NCI-H1436 (cell line): Measurements from ENCODE around the gene SRRM3.
"Not testable (repeated sequence)": the region's sequence is repeated elsewhere in the genome, so short reads cannot be mapped to it uniquely, and the experiment has no call there.

Source experiments
- DNase-seq: peaks from one replicate; lab custom pipeline; 2025; lab: John Stamatoyannopoulos, UW

The SRRM3 gene

DNA sequence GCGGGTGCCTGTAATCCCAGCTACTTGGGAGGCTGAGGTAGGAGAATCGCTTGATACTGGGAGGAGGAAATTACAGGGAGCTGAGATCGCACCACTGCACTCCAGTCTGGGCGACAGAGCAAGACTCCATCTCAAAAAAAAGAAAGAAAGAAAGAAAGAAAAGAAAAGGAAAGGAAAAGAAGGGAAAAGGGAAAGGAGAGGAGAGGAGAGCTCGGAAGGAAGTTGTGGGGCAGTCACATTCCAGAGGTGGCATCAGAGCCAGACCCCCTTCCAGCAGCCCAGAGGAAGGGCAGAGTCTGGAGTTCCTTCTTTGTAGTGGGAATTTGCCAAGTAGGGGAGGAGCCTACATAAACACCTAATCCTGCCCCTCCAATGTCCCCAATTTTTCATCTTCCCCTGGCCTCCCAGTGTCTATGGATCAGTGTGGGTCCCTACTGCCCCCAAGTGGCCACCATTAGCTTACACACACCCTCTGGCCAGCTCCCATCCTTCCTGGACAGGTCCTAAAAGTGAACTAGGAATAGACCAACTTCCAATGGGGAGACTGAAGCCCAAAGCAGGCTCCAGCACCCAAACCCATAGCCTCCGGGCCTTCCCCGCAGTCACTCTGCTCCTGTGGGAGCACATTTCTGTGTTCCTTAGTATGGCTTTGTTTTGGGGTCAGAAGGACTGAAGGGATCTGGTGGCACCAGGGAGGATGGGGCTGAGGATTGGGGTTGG lies 61.1 kb downstream of the SRRM3 start:
- peak; percentile 52 for DNase-seq

DNA sequence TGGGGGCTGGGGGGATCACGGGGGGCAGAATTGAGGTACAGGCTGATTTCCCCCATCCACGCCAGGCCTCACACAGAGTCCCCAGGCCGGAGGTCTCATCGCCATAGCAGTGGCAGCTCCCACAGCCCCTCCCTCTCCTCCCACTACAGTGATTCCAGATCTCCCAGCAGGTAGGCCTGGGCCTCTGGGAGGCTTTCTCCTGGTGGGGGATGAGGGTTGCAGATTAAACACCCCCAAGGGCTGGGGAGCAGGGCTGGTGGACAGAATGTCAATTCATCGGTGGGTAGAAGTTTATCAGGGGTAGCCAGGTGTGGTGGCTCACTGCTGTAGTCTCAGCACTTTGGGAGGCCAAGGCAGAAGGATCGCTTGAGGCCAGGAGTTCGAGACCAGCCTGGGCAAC lies 63.6 kb downstream of the SRRM3 start:
- DNase-seq: no peak

DNA sequence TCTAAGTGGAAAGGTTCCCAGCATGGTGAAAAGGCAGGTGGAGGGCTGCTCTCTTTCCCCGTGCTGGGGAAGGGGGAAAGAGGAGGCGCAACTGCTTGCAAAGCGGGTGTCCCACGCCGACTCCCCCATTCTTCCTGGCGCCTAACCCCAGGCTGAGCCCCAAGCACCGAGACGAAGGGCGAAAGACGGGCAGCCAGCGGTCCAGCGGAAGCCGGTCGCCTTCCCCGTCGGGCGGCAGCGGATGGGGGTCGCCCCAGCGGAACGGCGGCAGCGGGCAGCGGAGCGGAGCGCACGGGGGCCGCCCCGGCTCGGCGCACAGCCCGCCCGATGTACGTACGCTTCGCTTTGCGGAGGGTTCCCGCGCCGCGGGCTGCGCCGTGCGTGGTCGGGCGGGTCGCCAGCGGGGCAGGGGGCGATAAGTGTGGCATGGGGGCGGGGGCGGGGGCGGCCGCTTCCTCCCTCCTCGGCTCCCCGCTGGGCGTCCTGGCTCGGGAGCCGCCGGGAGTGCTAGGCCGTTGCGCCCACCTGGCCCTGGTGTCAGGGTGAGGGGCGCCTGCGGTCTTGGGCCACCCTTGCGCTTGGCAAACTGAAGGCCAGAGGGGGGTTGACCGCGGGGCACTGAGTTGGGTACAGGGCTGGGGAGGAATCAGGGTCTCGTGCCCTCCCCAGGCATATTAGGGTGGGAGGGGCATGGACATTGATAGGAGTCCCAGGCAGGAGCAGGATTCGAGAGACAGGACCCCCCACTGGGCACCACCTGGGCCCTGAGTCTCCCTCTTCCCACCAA lies 65.6 kb downstream of the SRRM3 start:
- no peak for DNase-seq

DNA sequence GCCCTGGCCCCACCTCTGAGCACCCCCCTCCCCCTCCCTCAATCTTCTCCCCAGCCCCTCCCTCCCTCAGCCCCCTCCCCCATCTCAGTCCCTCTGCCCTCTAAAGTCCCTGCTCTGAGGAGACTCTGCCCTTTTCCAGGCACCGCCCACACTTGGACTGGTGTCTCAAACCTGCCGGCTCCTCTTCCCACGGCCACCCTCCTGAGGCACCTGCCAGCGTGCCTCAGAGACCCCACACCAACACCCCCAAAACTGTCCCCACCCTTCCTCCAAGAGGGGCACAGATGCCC lies 66.1 kb downstream of the SRRM3 start:
- no peak for DNase-seq

DNA sequence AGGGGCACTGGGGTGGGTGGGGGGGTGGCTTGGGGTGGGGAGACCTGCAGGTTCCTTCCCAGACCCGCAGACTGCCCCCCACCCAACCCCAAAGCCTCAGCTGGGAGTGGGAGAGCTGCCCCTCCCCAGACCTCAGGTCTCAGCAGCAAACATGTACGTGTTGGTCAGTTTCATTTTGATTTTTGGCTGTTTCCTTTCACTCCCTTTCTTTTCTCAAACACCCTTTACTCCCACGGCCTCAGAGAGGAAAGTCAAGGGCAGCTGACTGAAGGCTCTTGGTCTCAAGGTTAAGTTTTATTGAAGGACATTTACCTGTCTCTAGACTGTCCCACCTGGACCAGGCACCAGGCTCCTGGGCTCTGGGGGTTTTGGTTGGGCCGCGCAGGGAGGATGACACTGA lies 66.7 kb downstream of the SRRM3 start:
- no peak for DNase-seq

DNA sequence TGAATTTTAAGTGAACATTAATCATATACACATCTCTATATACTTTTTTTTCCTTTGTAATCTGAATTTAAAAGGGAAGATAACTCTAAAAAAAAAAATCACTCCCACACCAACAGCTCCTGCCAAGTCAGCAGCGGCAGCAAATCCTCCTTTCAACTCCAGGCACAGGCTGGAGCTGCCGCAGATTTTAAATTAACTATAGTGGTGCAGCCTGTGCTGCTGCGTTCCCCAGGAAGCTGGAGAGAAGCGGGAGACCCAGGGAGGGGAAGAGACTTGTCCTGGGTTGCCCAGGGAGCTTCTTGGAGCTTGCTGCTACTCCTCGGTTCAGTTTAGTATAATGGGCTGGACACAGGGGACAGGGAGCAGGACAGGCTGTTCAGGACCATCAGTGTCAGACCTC lies 68.2 kb downstream of the SRRM3 start:
- DNase-seq: no peak

DNA sequence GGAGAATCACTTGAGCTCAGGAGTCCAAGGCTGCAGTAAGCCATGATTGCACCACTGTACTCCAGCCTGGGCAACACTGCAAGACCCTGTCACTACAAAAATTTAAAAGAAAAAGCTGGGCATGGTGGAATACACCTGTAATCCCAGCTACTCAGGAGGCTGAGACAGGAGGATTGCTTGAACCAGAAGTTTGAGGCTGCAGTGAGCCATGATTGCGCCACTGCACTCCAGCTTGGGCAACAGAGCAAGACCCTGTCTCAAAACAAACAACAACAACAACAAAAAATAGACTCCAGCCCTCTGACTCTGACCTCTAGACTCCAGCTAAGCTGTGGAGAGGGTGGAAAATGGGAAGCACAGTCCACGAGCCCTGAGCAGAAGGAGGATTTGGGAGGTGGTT lies 69.7 kb downstream of the SRRM3 start:
- not testable (repeated sequence) for DNase-seq

DNA sequence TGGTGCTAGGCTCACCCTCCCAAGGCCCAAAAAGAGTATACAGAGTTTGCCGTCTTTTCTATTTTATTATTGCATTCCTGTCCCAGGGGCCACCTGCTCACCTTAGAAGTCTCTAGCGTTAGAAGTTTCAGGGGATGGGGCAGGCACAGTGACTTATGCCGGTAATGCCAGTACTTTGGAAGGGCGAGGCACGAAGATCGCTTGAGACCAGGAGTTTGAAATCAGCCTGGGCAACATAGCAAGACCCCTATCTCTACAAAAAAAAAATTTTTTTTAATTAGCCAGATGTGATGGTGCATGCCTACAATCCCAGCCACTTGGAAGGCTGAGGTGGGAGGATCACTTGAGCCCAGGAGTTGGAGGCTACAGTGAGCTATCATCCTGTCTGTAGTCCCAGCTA lies 70.4 kb downstream of the SRRM3 start:
- DNase-seq: no peak

DNA sequence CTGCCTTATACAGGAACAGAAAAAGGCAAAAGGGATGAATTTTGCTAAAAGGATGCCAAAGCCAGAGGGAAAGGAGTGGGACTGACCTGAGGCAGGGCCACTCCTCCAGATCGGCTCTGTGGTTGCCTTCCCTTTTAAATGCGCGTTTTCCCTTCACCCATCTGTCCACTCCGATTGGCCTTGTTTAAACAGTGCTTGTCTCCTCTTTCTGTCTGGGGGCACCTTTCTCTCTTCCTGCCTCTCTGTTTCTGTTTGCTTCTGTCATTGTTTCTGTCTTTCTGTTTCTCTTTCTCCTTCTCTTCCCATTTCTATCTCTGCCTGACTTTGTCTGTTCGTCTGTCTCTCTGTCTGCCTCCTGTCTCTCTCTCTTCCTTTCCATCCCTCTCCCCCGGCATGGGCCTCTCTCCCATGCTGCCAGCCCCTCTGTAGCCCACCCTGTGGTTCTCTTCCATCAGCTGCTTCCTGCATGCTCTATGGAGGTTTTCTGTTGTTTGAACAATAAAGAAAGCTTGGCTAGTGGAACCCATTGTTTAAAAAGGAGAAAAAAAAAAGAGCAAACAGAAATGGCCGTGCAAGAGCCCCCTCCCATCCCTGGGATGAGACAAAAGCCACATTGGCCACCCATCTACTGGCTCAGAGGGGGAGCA lies 71.3 kb downstream of the SRRM3 start:
- no peak for DNase-seq

DNA sequence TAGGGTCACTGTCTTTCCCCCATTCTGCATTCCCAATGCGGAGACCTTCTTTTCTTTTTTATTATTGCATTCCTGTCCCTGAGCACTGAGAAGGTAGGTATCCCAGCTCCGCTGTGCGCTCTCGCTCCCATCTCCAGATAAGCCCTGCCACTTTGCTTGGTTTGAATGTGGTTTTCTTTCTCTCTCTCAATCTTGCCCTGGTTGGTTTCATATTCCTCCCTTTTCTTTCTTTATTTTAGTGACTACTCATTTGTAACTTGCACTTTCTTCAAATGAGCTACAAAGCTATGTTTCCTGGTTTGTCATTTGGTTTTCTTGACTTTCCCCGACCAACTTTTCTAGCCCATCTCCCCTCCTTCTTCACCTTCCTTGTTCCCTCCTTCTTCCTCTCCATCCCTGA lies 71.8 kb downstream of the SRRM3 start:
- no peak for DNase-seq

DNA sequence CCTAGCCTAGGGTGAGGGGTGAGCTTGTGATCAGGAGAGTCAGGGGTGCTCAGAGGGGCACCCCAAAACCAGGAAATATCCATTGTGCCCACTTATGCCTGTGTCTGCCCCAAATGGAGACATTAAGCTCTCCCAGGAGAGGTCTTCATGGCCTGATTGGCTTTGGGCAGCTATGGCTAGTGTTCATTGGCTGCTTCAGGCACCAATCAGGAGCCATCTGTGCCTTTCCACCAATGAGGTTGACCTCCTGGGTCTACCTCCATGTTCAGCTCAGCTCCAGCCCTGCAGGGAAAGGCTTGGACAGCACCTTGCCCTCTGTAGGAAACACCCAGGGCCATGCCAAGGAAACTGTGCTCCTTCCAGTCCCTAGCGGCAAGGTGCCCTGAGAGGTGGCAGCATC lies 76.8 kb downstream of the SRRM3 start:
- DNase-seq: no peak

DNA sequence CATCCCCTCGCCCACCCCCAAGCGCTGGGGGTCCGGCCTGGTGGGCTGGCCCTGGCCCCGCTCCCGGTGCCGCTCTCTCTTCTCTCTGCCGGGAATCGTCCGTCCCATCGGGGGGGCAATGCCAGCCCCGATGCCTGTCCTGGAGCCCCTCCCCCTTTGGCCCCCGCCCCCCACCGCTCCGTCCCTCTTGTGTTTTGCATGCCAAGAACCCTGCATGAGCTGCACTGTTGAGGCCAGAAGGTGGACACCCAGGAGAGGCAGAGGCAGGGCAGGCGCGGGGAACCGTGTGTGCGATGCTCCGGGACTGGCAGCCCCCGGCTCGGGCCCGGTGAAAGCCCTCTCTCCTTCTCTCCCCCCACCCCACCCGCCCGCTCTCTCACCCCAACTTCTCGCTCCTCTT lies 78.7 kb downstream of the SRRM3 start:
- DNase-seq: no peak

DNA sequence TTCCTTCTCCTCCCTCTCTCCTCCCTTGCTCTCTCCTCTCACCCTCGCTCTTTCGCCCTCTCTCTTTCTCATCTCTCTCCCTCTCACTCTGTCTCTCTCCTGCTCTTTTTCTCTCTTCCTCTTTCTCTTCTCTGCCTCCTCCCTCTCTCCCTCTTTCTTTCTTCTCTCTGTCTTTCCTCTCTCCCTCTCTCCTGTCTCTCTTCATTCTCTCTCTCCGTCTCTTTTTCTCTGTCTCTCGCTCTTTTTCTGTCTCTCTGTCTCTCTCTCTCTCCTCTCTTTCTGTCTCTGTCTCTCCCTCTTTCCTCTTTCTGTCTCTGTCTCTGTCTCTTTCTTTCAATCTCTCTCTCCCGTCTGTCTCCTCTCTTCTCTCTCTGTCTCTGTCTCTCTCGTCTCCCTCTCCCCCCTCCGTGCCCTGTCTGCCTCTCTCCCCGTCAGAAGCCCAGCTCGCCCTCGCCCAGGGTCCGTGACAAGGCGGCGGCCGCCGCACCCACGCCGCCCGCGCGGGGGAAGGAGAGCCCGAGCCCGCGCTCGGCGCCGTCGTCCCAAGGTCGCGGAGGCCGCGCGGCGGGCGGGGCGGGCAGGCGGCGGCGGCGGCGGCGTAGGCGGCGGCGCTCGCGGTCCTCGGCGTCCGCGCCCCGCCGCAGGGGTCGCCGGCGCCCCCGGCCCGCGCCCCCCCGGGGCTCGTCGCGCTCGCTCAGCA lies 79.5 kb downstream of the SRRM3 start:
- DNase-seq: no peak

DNA sequence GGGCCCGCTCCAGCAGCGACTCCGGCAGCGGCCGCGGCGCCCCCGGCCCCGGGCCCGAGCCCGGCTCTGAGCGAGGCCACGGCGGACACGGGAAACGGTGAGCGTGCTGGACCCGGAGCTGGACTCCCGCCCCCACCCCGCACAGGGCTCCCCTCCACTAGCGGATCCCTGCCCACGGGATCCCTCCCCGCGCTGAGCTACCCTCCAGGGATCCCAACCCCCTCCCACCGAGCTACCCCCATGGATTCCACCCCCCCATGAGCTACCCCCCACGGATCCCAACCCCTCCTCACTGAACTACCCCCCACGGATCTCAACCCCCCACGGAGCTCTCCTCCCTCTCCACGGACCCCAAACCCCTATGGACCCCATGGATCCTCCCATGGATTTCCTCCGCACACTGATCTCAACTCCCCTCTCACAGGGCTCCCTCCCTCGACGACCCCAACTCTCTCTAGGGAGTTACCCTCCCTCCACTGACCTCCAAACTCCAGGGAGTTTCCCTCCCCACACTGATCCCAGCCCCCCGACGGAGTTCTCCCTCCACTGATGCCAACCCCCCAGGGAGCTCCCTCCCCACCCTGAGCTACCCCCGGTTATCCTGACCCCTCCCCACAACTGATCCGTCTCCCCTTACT lies 80.1 kb downstream of the SRRM3 start:
- no peak for DNase-seq

DNA sequence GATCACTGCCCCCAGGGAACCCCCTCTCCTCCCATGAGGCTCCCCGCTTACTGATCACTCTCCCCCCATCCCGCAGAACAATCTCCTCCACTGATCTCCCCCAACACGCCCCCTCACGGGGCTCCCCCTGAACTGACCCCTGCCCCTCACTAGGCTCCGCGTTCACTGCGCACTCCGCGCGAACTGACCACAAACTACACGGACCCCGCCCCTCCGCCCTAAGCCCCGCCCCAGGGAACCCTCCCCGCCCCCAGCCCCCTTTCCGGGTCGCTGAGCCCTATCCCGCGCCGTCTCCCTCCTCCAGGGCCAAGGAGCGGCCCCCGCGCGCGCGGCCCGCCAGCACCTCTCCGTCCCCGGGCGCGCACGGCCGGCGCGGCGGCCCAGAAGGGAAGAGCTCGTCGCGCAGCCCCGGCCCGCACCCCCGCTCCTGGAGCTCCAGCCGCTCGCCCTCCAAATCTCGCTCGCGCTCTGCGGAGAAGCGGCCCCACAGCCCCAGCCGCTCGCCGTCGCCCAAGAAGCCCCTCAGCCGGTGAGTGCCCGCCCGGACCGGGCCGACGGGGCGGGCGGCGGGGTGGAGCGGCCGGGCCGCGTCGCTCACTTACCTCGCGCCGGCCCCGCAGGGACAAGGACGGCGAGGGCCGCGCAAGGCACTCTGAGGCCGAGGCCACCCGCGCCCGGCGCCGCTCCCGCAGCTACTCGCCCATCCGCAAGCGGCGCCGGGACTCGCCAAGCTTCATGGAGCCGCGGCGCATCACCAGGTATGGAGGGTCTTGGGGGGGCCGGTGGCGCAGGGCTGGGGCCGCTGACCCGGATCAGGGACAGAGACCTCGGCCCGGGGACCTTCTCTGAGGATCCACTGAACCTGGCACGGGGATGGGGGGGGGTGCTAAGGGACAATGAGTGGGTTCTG lies 80.9 kb downstream of the SRRM3 start:
- DNase-seq: no peak

DNA sequence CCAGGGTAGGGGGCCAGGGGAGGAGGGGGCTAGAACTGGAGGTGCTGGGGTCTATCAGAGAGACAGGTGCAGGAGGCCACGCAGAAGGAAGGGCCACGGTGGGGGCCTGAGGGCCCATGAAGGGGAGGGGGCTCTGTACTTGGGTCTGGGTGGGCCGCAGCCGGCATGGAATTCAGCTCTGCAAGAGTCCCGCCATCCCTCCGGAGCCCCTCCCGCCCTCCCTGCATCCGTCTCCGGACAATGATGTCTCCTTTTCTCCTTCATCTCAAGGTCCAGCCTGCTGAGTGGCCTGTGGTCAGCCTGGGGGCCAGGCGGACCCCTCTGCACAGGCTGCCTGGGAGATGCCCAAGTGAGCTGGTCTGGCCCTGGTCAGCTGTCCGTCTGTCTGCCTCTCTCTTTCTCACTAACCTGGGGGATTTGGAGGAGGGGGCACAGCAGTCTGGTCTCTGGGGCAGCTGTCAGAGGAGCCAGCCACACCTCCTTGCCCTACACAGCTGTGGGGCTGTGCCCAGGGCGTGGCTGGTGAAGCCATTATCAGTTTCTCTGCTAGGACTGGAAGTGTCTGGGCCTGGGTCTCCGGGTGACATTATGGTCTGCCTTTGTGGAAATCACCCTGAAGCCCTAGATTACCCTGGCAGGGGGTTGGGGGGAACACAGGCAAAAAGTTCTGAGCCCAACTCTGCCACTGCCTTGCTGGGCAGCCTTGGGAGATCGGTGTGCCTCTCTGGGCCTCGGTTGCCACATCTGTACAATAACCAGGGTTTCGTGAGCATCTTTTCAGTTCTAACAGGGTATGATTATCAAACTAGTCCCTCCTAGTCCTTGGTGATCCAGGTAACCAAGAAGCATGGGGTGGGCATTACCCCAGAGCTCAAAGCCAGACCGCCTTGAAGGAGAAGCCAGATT lies 81.8 kb downstream of the SRRM3 start:
- DNase-seq: no peak

DNA sequence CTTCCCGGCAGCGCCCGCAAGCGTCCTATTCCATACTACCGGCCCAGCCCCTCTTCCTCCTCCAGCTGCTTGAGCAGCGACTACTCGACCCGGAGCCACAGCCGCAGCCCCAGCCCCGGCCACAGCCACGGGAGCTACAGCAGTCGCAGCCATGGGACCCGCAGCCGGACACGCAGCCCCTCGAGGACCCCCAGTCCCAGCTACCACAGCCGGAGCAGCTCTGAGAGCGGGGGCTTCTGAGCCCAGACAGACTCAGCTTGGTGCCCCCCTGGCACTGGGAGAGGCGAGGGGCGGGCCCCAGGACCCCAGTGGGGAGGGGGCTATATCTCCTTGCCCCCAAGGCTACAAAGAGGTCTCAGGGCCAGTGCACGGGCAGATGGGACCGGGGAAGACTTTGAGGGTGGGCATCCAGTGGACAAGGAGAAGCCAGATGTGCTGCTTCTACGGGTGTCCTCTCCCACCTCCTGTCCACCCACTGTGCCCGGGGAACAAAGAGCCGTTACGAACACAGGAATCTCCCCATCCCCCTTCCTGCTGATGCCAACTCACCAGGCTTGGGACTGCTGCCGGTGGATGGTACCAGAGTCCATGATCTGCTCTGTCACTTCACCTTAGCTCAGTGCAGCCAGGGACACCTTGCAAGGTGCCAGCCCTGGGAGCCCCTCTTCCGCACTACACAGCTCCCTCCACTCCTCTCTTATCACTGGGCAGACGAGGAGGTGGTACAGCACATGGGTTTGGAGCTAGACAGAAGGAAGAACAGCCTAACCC lies 84.1 kb downstream of the SRRM3 start:
- no peak for DNase-seq

DNA sequence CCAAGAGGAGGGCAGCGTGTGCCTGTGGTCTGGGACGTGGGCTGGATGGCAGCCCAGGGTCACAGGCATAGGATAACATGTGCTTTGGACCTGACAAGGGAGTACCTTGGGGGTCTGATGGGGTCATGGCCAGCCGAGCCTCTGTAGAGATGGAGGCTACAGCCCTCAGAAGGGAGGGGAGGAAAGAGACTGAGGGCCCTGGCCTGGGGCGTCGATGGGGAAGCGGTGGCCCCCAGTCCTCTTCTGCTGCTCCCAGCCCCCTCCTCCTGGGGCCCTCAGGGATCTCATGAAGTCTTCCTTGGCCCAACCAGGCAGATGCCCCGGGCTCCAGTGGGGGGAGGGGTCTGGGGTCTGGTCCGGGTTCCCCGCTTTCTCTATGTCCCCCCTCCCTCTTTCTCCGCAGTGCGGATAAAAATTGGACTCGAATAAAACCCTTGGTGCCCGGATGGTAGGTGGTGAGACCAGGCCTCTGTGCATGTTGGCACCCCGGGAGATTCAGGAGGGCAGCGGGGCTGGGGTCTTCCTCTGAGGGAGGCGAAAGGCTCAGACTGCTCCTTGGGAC lies 85.2 kb downstream of the SRRM3 start:
- DNase-seq: no peak

DNA sequence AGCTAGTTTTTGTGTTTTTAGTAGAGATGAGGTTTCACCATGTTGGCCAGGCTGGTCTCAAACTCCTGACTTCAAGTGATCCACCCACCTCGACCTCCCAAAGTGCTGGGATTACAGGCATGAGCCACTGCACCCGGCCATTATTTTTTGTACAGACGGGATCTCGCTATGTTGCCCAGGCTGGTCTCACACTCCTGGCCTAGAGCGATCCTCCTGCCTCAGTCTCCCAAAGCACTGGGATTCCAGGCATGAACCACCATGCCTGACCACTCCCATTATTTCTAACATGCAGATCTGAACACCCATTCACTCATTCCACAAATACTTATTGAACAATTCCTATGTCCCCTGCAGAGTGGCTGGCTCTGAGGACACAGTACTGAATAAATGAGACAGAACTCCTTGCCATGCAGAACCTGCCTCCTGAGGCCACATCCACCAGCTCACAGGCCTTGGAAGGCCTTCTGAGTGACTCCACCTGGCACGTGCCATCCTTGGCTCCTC lies 89.2 kb downstream of the SRRM3 start:
- not testable (repeated sequence) for DNase-seq
